GM18519 (cell line): ENCODE measurements around the gene FAM81A.
"Not testable (repeated sequence)": the region's sequence is repeated elsewhere in the genome, so short reads cannot be mapped to it uniquely, and the experiment has no call there.

Experiments used
- ATAC-seq: cut with Tn5 transposase; IDR thresholded peaks from one replicate; pipeline ENCODE4 v1.9.1; 2021; ENCODE audit warnings: mild to moderate bottlenecking, moderate library complexity; ENCODE audit not compliant: unreplicated experiment, low FRiP score

FAM81A gene

GRCh38 chr15:59437817-59438624 lies at the start of gene FAM81A:
Gene FAM81A, plus strand, starts transcription at chr15:59438186. Its CDS starts 20,441 bp downstream, at chr15:59458627.
- ATAC-seq = peak; percentile 65

- ATAC-seq = no peak
Measured at GRCh38 chr15:59388670-59389069, 49.3 kb upstream of the FAM81A start.

- ATAC-seq = no peak
Measured at GRCh38 chr15:59392299-59392698, 45.7 kb upstream of the FAM81A start.

GRCh38 chr15:59394166-59394661 lies 43.8 kb upstream of the FAM81A start:
- no peak for ATAC-seq

DNA sequence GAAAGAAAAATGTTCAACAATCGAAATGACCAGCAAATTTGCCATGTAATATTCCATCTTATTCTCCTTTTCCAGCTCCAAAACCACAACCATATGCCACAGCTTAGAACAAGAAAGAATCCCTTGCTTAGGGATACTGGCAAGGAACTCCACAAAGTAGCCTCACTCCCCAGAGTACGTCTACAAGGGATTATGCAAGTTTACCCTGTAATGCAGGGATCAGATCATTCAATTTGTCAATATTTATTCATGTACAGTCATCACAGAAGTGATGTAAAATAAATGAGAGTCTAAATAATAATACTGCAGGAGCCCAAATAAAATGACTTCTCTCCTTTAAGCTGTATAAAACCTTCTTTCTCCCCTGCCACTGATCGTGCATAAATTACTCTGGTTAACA lies 41.8 kb upstream of the FAM81A start:
- no peak for ATAC-seq

DNA sequence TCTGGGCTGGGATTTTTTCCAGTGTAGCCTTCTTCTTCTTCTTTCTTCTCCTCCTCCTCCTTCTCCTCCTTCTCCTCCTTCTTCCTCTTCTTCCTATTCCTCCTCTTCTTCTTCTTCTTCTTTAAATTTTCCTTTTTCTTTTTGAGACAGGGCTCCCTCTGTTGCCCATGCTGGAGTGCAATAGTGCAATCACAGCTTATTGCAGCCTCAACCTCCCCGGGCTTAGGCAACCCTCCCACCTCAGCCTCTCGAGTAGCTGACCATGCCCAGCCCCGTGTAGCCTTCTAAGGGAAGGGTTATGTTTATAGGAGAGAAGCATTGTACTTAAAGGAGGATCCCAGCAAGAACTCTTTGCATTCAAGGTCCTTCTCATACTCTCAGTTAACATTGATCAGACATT lies 41.3 kb upstream of the FAM81A start:
- ATAC-seq = no peak

DNA sequence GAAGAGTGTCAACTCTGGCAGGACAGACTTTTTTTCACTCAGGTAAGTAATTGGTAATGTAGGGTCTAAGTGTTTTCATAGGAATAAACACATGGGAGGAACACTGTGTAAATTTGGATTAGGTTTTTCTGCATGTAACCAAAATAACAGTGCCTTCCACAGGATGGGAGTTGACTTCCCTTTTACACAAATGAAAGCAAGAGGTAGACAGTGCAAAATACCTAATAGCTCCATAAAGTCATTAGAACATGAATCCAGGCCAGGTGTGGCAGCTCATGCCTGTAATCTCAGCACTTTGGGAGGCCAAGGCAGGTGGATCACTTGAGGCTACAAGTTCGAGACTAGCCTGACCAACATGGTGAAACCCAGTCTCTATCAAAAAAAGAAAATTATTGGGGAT lies 39.8 kb upstream of the FAM81A start:
- ATAC-seq = no peak

GRCh38 chr15:59399465-59400102 lies 38.4 kb upstream of the FAM81A start:
- ATAC-seq = peak; percentile 68

DNA sequence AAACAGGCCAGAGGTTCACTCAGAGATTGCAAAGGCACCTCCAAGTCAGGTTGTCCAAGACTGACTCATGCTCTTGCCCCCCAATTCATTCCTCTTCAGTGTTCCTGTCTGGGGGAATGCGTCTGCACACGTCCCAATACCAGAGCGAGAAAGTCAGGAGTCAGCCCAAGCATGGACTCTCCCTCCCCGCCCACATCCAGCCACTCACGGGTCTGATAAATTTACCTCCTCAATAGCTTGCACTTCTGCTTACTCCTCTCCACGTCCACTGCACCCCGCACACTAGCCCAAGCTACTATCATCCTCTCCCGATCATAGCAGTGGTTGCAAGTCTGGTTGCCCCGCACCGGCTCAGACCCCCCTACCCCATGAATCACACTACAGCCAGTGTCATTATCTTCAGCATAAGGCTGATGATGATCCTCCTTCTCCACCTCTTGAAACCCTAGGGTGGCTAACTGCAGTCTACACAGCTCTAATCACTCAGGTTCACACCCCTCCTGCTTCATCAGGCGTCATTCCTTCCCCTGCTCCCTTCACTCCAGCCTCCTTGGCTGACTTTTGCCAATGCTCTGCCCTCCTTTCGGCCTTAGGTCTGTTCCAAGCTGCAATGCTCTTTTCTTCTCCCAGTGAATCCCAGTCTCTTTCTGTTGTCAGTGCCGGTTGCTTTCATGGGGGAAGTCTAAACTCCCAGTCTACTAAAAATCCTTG lies 37.7 kb upstream of the FAM81A start:
- ATAC-seq = no peak

GRCh38 chr15:59401051-59401823 lies 36.7 kb upstream of the FAM81A start:
- not testable (repeated sequence) for ATAC-seq

DNA sequence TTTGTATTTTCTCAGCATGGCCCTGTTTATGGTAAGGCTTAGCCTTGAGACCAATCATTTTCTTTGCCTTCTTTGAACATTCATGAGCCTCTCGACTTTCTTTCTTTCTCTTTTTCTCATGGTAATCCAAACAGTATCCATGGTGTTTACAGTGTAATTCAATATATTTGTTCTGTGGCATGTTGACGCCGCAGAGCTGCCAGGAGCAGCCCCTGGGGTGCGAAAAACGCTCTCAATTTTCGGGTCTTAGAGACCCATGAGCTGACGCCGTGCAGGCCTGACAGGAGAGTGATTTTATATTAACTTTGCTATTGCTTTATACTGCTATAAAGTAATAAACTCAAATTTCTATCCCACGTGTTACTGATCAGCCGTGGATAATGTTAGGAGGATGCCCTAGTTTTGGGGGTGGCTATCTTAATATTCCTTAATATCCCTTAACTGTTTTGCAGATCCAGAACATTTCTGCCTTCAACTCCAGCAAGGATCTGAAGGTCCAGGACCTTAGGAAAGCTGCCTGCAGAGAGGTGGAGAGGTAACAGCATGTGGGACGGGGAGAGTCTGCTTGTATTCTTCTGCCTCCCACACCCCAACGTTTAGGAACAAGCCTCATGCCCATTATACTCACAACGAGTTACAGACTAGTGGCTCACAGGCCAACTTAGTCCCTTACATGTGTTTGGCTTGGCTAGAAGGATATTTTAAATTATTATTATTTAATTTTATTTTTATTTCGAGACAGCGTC lies 36.0 kb upstream of the FAM81A start:
- ATAC-seq = no peak

GRCh38 chr15:59405079-59405478 lies 32.9 kb upstream of the FAM81A start:
- no peak for ATAC-seq

- ATAC-seq = peak; percentile 43
Measured at GRCh38 chr15:59406446-59406845, 31.5 kb upstream of the FAM81A start.

GRCh38 chr15:59407946-59408345 lies 30.0 kb upstream of the FAM81A start:
- no peak for ATAC-seq

DNA sequence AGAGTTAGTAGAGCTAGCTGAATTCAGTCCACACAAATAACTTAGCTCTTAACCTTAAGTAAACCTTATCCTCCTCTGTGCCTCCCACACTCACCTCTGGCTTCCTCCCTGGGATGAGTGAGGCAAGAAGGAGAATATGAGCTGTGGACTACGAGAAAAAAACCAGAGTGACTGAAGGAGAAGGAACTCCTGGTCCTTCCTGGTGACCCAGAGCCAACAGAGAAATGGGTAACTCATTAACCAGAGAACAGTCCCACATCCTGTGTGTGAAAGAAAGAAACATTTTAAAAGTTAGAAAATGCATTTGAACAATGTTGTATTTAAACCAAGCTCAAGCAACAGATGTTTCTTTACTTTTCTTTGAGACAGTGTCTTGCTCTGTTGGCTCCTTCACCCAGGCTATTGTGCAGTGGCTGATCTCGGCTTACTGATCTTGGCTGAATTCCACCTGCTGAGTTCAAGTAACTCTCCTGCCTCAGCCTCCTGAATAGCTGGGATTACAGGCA lies 27.5 kb upstream of the FAM81A start:
- no peak for ATAC-seq

DNA sequence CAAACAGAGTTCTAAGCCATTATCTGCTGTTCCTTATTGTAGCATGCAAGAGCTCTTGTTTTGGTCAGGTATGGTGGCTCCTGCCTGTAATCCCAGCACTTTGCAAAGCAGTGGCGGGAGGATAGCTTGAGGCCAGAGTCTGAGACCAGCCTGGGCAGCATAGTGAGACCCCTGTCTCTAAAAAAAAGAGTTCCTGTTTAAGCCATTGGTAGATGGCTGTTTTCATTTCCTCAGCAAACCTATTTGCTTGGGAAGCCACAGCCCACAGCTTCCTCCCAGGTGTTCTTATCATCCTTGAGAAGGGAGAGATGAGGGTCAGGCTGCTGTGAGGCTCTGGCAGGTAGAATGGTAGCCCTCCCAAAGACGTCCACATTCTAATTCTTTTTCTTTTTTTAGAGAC lies 24.4 kb upstream of the FAM81A start:
- ATAC-seq = no peak

- ATAC-seq = no peak
Measured at GRCh38 chr15:59416816-59417215, 21.2 kb upstream of the FAM81A start.

- no peak for ATAC-seq
Measured at GRCh38 chr15:59419170-59419569, 18.8 kb upstream of the FAM81A start.

DNA sequence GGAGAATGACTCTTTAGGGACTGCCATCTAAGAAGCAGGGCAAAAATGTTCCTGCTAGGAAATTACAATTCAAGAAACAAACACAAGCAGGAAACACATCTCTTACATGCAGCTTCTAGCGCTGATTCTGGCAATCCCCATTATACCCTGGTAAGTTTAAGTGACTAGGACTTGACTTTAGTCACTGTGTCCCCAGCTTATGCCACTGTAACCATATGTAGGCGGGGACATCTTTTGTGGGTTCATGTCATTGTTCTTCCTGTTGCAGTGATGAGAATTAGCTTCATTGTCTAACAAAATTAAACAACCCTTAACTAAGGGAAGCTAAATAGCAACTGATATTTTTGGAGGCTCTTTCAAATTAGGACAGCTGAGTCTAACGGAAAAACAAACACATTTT lies 17.9 kb upstream of the FAM81A start:
- no peak for ATAC-seq
